A549 (cell line): ENCODE measurements around the gene LRRC8C. TPM values are rescaled to one million over a fixed set of nuclear protein-coding genes. Genes with fewer than 3 reads are reported as not detected.

ENCODE experiments used
- ATAC-seq, 2 experiments: fragments of 200-7000 bp in 1 of 2; fragments of >200 bp in 1 of 2; cut with Nextera tagmentation in 1 of 2; cut with Tn5 transposase in 1 of 2; 3 replicates each; pipeline versions ENCODE4 v1.8.0 to v1.9.1; 2018 to 2020; ENCODE audit warnings: mild to moderate bottlenecking in 1 of 2, moderate library complexity in 1 of 2
- CTCF ChIA-PET: fragments of 300-600 bp; sonication (Branson Sonifier 250); formaldehyde crosslinking; extraction: SDS; loops from one replicate; lab custom pipeline; 2021; ENCODE audit warnings: antibody characterized with exemption, inconsistent platforms; lab: Yijun Ruan, JAX
- POLR2A ChIA-PET: fragments of 350-600 bp; formaldehyde crosslinking; extraction: SDS; loops from one replicate; lab custom pipeline; 2021; ENCODE audit warnings: antibody characterized with exemption, inconsistent platforms; lab: Yijun Ruan, JAX
- DNase-seq, 2 experiments: peaks; one replicate each; pipeline versions ENCODE4 v3.0.0 to v3.0.0-alpha.2; 2011 to 2016; ENCODE audit warnings: low read depth in 1 of 2, low spot score in 1 of 2
- FAIRE-seq: peaks from 2 replicates; lab custom pipeline; 2011; peaks lifted over from hg19 to GRCh38; lab: Jason Lieb, UNC
- H3K27ac ChIP-seq, 2 experiments: fragments of >200 bp; sonication (Bioruptor Twin); formaldehyde crosslinking; 3 replicates each; pipeline ENCODE4 v1.5.1; 2016 to 2017
- H3K4me1 ChIP-seq: fragments of >200 bp; sonication (Bioruptor Twin); formaldehyde crosslinking; 3 replicates; pipeline ENCODE4 v1.6.1; 2016
- H3K4me2 ChIP-seq: fragments of >200 bp; sonication (Bioruptor Twin); formaldehyde crosslinking; 3 replicates; pipeline ENCODE4 v1.6.1; 2016
- H3K4me3 ChIP-seq: fragments of >200 bp; sonication (Bioruptor Twin); formaldehyde crosslinking; 3 replicates; pipeline ENCODE4 v1.5.1; 2016
- H3K9me3 ChIP-seq: fragments of >200 bp; sonication (Bioruptor Twin); formaldehyde crosslinking; 3 replicates; pipeline ENCODE4 v1.6.1; 2016
- BHLHE40 ChIP-seq: IDR thresholded peaks from 2 replicates; pipeline ENCODE4 v1.6.1; 2012; ENCODE audit warnings: low read depth, low read length, inconsistent platforms
- CBX2 ChIP-seq: fragments of 200-600 bp; sonication (generic); IDR thresholded peaks from 2 replicates; pipeline ENCODE4 v1.6.1; 2016; ENCODE audit warnings: low read depth, mild to moderate bottlenecking, borderline replicate concordance
- CTCF ChIP-seq: fragments of >200 bp; sonication (Bioruptor Twin); formaldehyde crosslinking; IDR thresholded peaks from 3 replicates; pipeline ENCODE4 v1.5.1; 2016
- EHF ChIP-seq: fragments of 250-450 bp; sonication (Bioruptor Pico); IDR thresholded peaks from 2 replicates; pipeline ENCODE4 v1.5.0; 2020; ENCODE audit warnings: mild to moderate bottlenecking
- FOXS1 ChIP-seq: fragments of 250-450 bp; sonication (Bioruptor Pico); IDR thresholded peaks from 2 replicates; pipeline ENCODE4 v1.5.0; 2020; ENCODE audit warnings: mild to moderate bottlenecking, moderate library complexity
- GATA3 ChIP-seq: IDR thresholded peaks from 2 replicates; pipeline ENCODE4 v1.6.1; 2012; ENCODE audit warnings: borderline replicate concordance
- HES2 ChIP-seq: fragments of >200 bp; sonication (Bioruptor Twin); formaldehyde crosslinking; IDR thresholded peaks from 2 replicates; pipeline ENCODE4 v1.6.1; 2016
- JUN ChIP-seq, 2 experiments: fragments of >200 bp; sonication (Bioruptor Twin); formaldehyde crosslinking; IDR thresholded peaks; 2 replicates in 1 of 2; 3 replicates in 1 of 2; pipeline ENCODE4 v1.6.1; 2016 to 2017
- JUNB ChIP-seq: fragments of >200 bp; sonication (Bioruptor Twin); formaldehyde crosslinking; IDR thresholded peaks from 2 replicates; pipeline ENCODE4 v1.6.1; 2016
- MAFK ChIP-seq: fragments of 450-650 bp; IDR thresholded peaks from 2 replicates; pipeline ENCODE4 v1.6.1; 2014; ENCODE audit not compliant: partially characterized antibody
- NR3C1 ChIP-seq: fragments of >200 bp; sonication (Bioruptor Twin); formaldehyde crosslinking; IDR thresholded peaks from 3 replicates; pipeline ENCODE4 v1.6.1; 2017
- PHF8 ChIP-seq: fragments of 200-600 bp; sonication (generic); IDR thresholded peaks from 2 replicates; pipeline ENCODE4 v1.6.1; 2016; ENCODE audit warnings: low read depth, mild to moderate bottlenecking, antibody characterized with exemption, moderate library complexity, borderline replicate concordance
- POLR2A ChIP-seq: IDR thresholded peaks from 2 replicates; pipeline ENCODE4 v1.6.1; 2012; ENCODE audit warnings: mild to moderate bottlenecking, low read length
- RARB ChIP-seq: fragments of 250-450 bp; sonication (Bioruptor Pico); IDR thresholded peaks from 2 replicates; pipeline ENCODE4 v1.8.0; 2021; ENCODE audit warnings: mild to moderate bottlenecking, moderate library complexity
- RCOR1 ChIP-seq: fragments of 150-350 bp; IDR thresholded peaks from 2 replicates; pipeline ENCODE4 v1.6.1; 2014; ENCODE audit warnings: antibody characterized with exemption, low read length, low read depth
- RNF2 ChIP-seq: fragments of 200-600 bp; sonication (generic); IDR thresholded peaks from 2 replicates; pipeline ENCODE4 v1.6.1; 2016; ENCODE audit warnings: low read depth, mild to moderate bottlenecking, antibody characterized with exemption, moderate library complexity, borderline replicate concordance
- SREBF2 ChIP-seq: fragments of 450-650 bp; IDR thresholded peaks from 2 replicates; pipeline ENCODE4 v1.6.1; 2014; ENCODE audit warnings: mild to moderate bottlenecking, moderate library complexity
- TFCP2L1 ChIP-seq: fragments of 250-450 bp; sonication (Bioruptor Pico); IDR thresholded peaks from 2 replicates; pipeline ENCODE4 v1.5.0; 2021; ENCODE audit warnings: mild to moderate bottlenecking
- TP53 ChIP-seq: fragments of 250-450 bp; sonication (Bioruptor Pico); IDR thresholded peaks from 2 replicates; pipeline ENCODE4 v1.5.0; 2021; ENCODE audit warnings: mild to moderate bottlenecking, moderate library complexity
- USF2 ChIP-seq: fragments of 450-650 bp; IDR thresholded peaks from 2 replicates; pipeline ENCODE4 v1.6.1; 2014; ENCODE audit warnings: antibody characterized with exemption
- WGBS: methylation state at CpG from one replicate; pipeline ENCODE4 v1.1.6; 2017; ENCODE audit errors: missing lambda C conversion rate; 5-methylcytosine and 5-hydroxymethylcytosine counted together
- polyA plus RNA-seq, 4 experiments: library from polyadenylated mRNA; depleted of rRNA in 3 of 4; stranded (reverse); fragments of >200 nt; fragmentation: RNase III in 1 of 4; extraction: RNeasy Plus Mini Kit Qiagen cat#74134 plus additional on column Dnase treatment in 1 of 4; gene quantifications; 2 replicates in 3 of 4; 3 replicates in 1 of 4; pipeline ENCODE4 v1.2.3, GENCODE V29; 2011 to 2017

LRRC8C gene
- polyA plus RNA-seq, 2 of the 4 experiments (the other 2 are of a cell fraction), result 6.3 to 15.9 TPM

DNA sequence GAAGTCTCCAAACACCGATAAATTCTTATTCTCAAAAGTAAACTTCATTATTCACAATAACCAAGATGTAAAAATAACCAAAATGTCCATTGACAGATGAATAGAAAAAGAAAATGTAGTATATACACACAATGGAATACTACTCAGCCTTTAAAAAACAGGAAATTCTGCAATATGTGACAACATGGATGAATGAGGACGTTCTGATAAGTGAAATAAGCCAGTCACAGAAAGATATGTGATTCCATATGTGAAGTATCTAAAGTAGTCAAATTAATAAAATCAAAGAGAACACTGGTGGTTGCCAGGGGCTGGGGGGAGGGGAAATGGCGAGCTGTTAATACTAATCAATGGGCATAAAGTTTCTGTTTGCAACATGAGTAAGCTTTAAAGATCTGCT lies 36.0 kb downstream of the LRRC8C start:
- 89% methylated on average over 3 of the region's 3 CpGs for WGBS
- no peak for FAIRE-seq

GRCh38 chr1:89669441-89669840 lies 36.5 kb downstream of the LRRC8C start:
- POLR2A ChIA-PET, result no interaction called here
- Histone ChIP-seq H3K27ac (no peak overlapping the region), H3K4me1 (peaks cover 40% of the 10 kb centered on the region), H3K4me3 (no peak overlapping the region), H3K9me3 (no peaks in the 10 kb centered on the region), H3K4me2 (no peak overlapping the region)
- ATAC-seq (no peak), FAIRE-seq (no peak), DNase-seq (no peak)
- WGBS, result 100% methylated on average over 1 of the region's 1 CpG
- TF ChIP-seq CTCF (no peak), FOXS1 (CRISPR knock-in tag) (no peak), TP53 (CRISPR knock-in tag) (no peak), RCOR1 (no peak), RNF2 (no peak), HES2 (no peak), TFCP2L1 (CRISPR knock-in tag) (no peak), BHLHE40 (no peak)
- CTCF ChIA-PET, result interaction anchor here (0.7 to 1.5 kb wide), 2 partner anchors 9 to 36 kb away, joined by 3 to 4 read pairs; partner anchors contain the start of gene LRRC8C

More for the DNA sequence above, 36.0 kb downstream of the LRRC8C start:
- Histone ChIP-seq H3K4me1 (peaks cover 40% of the 10 kb centered on the region), H3K9me3 (peaks cover 2% of the 10 kb centered on the region; the same call in 1 of the 3 replicates), H3K27ac (no peak overlapping the region), H3K4me2 (no peak overlapping the region), H3K4me3 (no peak overlapping the region)
- DNase-seq (no peak), ATAC-seq (no peak)
- CTCF ChIA-PET, result interaction anchor here (0.7 to 1.5 kb wide), 3 partner anchors 8 to 36 kb away, joined by 3 to 4 read pairs (median 3); partner anchors contain the start of gene LRRC8C
- no peak for TF ChIP-seq RARB (CRISPR knock-in tag)
- no peak for TF ChIP-seq EHF (CRISPR knock-in tag)
- TF ChIP-seq USF2, result no peak
- no peak for TF ChIP-seq MAFK
- TF ChIP-seq SREBF2, result no peak
- TF ChIP-seq GATA3, result no peak
- no peak for TF ChIP-seq TFCP2L1 (CRISPR knock-in tag)
- TF ChIP-seq JUNB, result no peak
- no peak for TF ChIP-seq NR3C1
- TF ChIP-seq POLR2A, result no peak
- TF ChIP-seq HES2, result no peak
- TF ChIP-seq JUN (IDR thresholded peaks at IDR 0.05), result no peak
- no peak for TF ChIP-seq CBX2
- TF ChIP-seq CTCF, result no peak
- TF ChIP-seq TP53 (CRISPR knock-in tag), result no peak
- no peak for TF ChIP-seq PHF8
- POLR2A ChIA-PET, result no interaction called here
